ENCODE data around the gene PPM1H.

- TF ChIP-seq POLR2A (IDR thresholded peaks at IDR 0.05) (no peak), CTCF (IDR thresholded peaks at IDR 0.05) (no peak)
Observed at GRCh38 chr12:62931477-62931876, 3.5 kb downstream of the PPM1H start.

Measured in adrenal gland (tissue), 5 donors.